Hematopoietic multipotent progenitor cell treated with erythropoietin and hydrocortisone succinate and interleukin-3 and kit ligand, for 6 days (in vitro differentiated cells): ENCODE data around the gene PEX14.

Experiments
- DNase-seq: peaks from one replicate; pipeline ENCODE4 v3.0.0-alpha.2; 2015

Gene PEX14

GRCh38 chr1:10521537-10522157 is 46.9 kb downstream of the PEX14 start:
- no peak for DNase-seq

GRCh38 chr1:10522322-10522860 is 47.6 kb downstream of the PEX14 start:
- no peak for DNase-seq

GRCh38 chr1:10525208-10525607 is 50.5 kb downstream of the PEX14 start:
- DNase-seq, result no peak

DNA sequence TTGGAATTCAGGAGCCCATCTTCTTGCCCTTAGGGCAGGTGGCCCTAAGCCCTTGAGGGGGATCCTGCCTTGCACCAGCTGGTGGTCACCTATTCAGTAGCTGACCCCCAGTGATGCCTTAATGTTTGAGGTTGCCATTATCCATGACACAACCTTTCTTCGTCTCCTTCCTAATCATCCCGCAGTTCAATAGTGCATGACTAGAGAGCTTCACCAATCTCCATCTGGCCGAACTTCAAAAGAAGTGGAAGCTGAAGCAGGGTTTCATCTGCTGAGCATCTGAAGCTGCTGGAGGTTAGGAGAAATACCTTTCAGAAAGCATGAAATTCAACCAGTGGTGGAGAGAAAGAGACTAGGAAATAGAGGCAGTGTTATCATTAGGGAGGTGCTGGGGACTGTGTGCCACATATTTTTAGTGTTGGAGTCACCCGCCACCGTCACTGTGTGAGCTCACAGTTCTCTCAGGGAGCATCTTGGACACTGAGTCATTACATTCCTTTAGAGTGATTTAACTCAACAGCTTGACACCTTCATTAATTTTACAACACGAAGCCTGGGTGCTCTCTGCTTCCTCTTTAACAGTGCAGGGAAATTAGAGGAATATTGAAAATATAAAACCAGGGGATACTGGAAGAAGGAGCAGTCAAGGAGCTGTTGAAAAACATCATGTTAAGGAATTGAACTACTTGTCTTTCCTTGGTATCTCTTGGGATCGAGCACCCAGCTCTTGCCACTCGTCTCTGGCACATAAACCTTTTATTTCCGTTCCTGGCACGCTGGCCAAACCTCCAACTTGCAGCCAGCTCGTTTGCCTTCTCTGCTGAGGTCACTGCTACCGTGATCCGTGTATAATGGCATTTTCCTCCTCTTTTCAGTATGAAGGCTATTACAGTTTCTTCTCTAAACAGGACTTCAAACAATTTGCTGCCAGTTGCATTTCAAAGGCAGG is 53.6 kb downstream of the PEX14 start:
- DNase-seq, result no peak

- DNase-seq, result no peak
Observed at GRCh38 chr1:10529091-10529490, 54.3 kb downstream of the PEX14 start.

GRCh38 chr1:10529765-10530164 is 55.0 kb downstream of the PEX14 start:
- DNase-seq, result no peak

GRCh38 chr1:10530281-10530740 is 55.6 kb downstream of the PEX14 start:
- peak; percentile 52 for DNase-seq

DNA sequence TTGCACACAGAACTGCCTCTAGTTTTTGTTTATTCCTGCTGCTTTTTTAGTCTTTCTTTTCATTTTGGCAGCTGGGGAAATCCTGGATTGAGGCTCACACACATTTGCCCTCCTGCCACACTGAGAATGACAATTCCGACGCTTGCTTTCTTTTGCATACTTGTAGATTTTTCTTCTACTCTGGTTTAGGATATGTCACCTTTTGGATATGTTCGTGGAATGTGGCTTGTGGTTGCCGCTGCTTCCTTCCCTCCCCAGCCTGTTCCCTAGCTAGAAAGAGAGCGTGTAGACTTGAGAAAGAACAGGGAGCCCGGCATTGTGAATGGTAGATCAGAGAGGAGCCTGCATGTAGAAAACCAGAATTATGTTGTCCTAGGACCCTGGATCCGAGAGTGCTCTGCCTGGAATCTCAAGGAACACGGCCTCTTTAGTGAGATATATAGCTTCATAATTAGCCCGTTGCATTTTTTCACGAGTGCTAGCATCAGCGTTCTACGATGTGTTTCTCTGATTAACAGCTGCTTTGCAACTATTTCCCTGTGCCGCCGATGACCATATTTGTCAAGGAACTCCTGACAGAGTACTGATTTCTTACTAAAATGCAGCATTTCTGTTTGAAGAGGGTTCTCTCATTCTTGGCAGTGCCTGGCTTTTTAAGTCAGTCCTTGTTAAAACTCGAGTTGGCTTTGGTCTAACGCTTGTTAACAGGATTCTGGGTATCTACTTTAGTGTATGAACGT is 56.2 kb downstream of the PEX14 start:
- DNase-seq, result no peak

- no peak for DNase-seq
Observed at GRCh38 chr1:10532362-10532761, 57.6 kb downstream of the PEX14 start.

GRCh38 chr1:10534519-10534918 is 59.8 kb downstream of the PEX14 start:
- DNase-seq, result no peak

DNA sequence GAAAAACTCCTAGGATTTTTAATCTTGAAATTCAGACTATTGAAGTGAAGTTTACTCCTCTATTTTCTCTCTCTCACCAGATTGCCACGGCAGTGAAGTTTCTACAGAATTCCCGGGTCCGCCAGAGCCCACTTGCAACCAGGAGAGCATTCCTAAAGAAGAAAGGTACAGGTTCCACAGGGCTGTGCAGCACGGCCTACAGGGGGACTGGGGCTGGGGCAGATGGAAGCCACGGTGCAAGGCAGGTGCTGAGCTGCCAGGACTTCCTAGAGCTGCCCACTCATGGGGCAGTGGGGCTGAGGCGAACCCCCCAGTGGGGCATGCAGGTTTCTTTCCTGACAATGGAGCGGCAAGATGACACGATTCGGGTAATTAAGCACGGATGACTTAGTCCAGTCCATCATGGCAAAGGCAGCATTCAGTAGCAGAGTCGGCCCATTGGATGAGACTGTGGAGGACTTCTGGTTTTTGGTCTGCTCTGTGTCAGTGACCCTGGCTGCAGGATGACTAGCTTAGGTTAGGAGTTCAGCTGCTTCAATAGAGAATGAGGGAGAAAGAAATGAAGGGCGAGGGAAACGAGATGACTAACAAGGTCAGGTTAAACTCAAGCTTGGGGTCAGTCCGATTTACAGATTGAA is 61.5 kb downstream of the PEX14 start:
- no peak for DNase-seq

DNA sequence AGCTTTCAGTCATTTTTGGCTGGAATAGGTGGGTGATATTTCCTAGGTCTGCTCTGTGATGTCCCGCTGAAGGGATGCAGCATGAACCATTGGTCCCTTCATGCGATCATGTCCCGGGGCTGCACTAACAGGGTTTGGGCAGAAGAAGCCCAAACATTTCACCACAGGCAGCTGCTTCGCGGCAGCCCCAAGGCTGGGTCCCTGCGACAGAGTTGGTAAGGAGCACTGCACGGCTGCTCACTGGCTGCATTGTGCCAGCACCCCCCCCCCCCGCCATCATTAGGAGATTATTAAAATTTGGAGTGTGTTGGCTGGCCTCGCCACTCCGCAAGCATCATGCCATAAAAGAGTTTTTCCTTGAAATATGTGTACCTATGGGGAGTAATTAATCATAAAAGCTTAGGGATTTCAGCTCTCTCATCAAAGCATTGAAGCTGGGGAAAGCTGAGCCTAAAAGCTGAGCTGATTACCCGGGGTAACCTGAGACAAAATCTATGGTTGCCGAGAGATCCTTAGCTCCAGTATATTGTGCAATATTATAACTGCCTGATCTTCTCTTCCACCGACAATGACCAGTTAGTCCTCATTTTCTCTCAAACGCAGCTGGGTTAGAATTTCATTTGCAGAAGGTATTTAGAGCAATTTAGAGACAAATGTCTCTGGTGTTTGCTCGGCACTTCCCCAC is 62.5 kb downstream of the PEX14 start:
- DNase-seq, result no peak

GRCh38 chr1:10538646-10539355 is 64.1 kb downstream of the PEX14 start:
- DNase-seq, result no peak

- DNase-seq, result peak; percentile 21
Observed at GRCh38 chr1:10539411-10540043, 64.8 kb downstream of the PEX14 start.

- no peak for DNase-seq
Observed at GRCh38 chr1:10540277-10541005, 65.7 kb downstream of the PEX14 start.

GRCh38 chr1:10541286-10541685 is 66.5 kb downstream of the PEX14 start:
- DNase-seq, result no peak

GRCh38 chr1:10544239-10544638 is 69.5 kb downstream of the PEX14 start:
- no peak for DNase-seq

DNA sequence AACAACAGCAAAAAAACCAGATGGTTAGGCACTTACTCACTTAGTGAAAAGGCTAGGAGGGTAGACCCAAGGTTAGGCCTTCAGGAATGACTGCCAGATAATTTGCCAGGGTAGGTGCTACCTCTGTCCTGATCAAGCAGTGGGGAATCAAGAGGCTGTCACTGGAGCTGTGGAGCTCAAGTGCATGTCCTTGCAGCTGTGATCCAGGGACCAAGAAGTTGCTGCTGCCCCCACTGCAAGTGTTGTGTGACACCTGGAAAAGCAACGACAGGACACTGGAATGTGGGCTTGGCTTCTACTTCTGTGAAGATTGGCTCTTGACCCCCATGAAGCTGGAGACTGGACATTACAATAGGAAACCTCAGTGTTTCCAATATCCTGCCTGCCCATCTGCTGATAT is 72.1 kb downstream of the PEX14 start:
- no peak for DNase-seq

GRCh38 chr1:10549904-10550664 is 75.3 kb downstream of the PEX14 start:
- no peak for DNase-seq
